Fibroblast of lung (primary cell): ENCODE measurements around the gene RNF227. TPM values are rescaled to one million over a fixed set of nuclear protein-coding genes. Genes with fewer than 3 reads are reported as not detected.

Experiments
- DNase-seq, 2 donors: peaks; one replicate each; pipeline versions ENCODE4 v3.0.0 to v3.0.0-alpha.2; 2010; ENCODE audit warnings: low read depth in 2 of 2
- H2AFZ ChIP-seq: 2 replicates; pipeline ENCODE4 v1.5.1; 2012; ENCODE audit warnings: low read length, control low read depth, inconsistent platforms
- H3K27ac ChIP-seq: 2 replicates; pipeline ENCODE4 v1.5.1; 2011; ENCODE audit warnings: low read length, control low read depth; ENCODE audit not compliant: insufficient read depth
- H3K27me3 ChIP-seq: 2 replicates; pipeline ENCODE4 v1.5.1; 2011; ENCODE audit warnings: mild to moderate bottlenecking, low read length; ENCODE audit not compliant: control insufficient read depth, insufficient read depth
- H3K36me3 ChIP-seq: 2 replicates; pipeline ENCODE4 v1.5.1; 2011; ENCODE audit warnings: low read length; ENCODE audit not compliant: control insufficient read depth, insufficient read depth
- H3K4me1 ChIP-seq: 2 replicates; pipeline ENCODE4 v1.5.1; 2011; ENCODE audit warnings: low read length; ENCODE audit not compliant: control insufficient read depth, insufficient read depth; ENCODE audit errors: extremely low read depth
- H3K4me2 ChIP-seq: 2 replicates; pipeline ENCODE4 v1.5.1; 2011; ENCODE audit warnings: low read length, control low read depth; ENCODE audit not compliant: insufficient read depth; ENCODE audit errors: extremely low read depth
- H3K4me3 ChIP-seq, 4 experiments: fragments of 200-600 bp in 1 of 4; sonication (generic) in 1 of 4; replicated peaks in 1 of 4; 2 replicates each; pipeline ENCODE4 v1.5.1; 2011 to 2016; ENCODE audit warnings: low read length in 4 of 4, low read depth in 3 of 4, mild to moderate bottlenecking in 3 of 4, control low read depth in 2 of 4, inconsistent platforms in 1 of 4, mixed read lengths in 1 of 4; ENCODE audit not compliant: insufficient read depth in 1 of 4; ENCODE audit errors: control extremely low read depth in 1 of 4
- H3K79me2 ChIP-seq: 2 replicates; pipeline ENCODE4 v1.5.1; 2012; ENCODE audit warnings: mild to moderate bottlenecking, low read length, inconsistent platforms; ENCODE audit not compliant: control insufficient read depth, insufficient read depth
- H3K9ac ChIP-seq: 2 replicates; pipeline ENCODE4 v1.5.1; 2011; ENCODE audit warnings: mild to moderate bottlenecking, low read length, control low read depth; ENCODE audit not compliant: insufficient read depth
- H3K9me3 ChIP-seq: 2 replicates; pipeline ENCODE4 v1.5.1; 2012; ENCODE audit warnings: low read depth, low read length; ENCODE audit not compliant: control insufficient read depth, insufficient read depth
- H4K20me1 ChIP-seq: 2 replicates; pipeline ENCODE4 v1.5.1; 2011; ENCODE audit warnings: low read length; ENCODE audit not compliant: control insufficient read depth, insufficient read depth; ENCODE audit errors: extremely low read depth
- CTCF ChIP-seq, 2 donors: IDR thresholded peaks in 1 of 2; conservative IDR thresholded peaks in 1 of 2; 1 replicate in 1 of 2; 2 replicates in 1 of 2; pipeline ENCODE4 v1.5.1; 2011 to 2012; ENCODE audit warnings: low read length in 2 of 2, control low read depth in 1 of 2, inconsistent platforms in 1 of 2, low read depth in 1 of 2, mild to moderate bottlenecking in 1 of 2
- EZH2 ChIP-seq: IDR thresholded peaks from 2 replicates; pipeline ENCODE4 v1.5.1; 2012; ENCODE audit warnings: low read length, control low read depth, mild to moderate bottlenecking; ENCODE audit errors: missing control alignments
- polyA plus RNA-seq, 2 donors: library from polyadenylated mRNA; depleted of rRNA in 1 of 2; stranded (reverse) in 1 of 2; unstranded in 1 of 2; fragments of >200 nt; gene quantifications; 2 replicates each; pipeline ENCODE4 v1.2.1, GENCODE V29; 2011 to 2012; ENCODE audit warnings: missing spikeins in 1 of 2
- total RNA-seq: library from RNA; depleted of rRNA; stranded (reverse); fragments of >200 nt; gene quantifications from 2 replicates; pipeline ENCODE4 v1.2.1, GENCODE V29; 2014

RNF227 gene
- total and polyA plus RNA-seq, 2 donors (not counting 1 experiment from before 2014, with no cell fraction given): 1.8 to 2.8 TPM

DNA sequence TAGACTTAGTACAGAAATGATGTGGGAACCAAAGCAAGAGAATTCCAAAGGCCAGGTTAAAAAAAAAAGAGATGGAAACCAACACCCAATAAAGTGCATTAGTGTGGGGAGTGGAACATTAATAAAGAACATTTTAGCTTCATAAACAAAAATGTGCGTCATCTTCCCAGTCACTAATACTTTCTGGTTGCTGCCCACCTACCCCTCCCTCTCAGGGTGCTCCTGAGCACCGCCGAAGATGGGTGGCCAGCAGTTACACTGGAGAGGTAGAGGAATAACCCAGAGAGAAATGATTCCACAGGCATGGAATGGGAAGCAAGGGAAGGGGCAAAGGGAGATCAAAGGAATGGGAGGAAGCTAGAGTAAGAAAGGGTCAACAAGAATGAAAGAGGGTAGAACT is 33.5 kb downstream of the RNF227 start:
- no peak overlapping the region for H2AFZ ChIP-seq
- H3K79me2 ChIP-seq: peaks cover 7% of the 10 kb centered on the region
- no peak overlapping the region for H3K27ac ChIP-seq

DNA sequence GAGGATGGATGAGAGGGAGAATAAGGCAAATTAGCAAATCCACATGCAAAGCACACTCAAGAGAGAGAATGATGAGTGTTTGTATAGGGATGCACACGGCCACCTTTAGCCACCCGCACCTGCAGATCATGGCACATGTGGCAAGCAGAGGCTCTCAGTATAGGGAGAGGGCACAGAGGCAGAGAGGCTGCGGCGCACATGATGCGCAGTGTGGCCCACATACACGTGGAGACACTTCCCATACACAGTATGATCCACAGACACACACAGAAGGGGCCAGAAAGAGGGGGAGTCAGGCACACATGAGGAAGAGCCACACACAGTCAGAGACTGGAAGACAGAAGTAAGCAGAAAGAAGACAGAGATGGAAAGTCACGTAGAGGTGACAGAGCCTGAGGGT is 34.0 kb downstream of the RNF227 start:
- peaks cover 2% of the 10 kb centered on the region for H3K36me3 ChIP-seq
- H3K9ac ChIP-seq: no peak overlapping the region
- no peak for TF ChIP-seq CTCF (conservative IDR thresholded peaks at IDR 0.05 in 1 of 2, IDR thresholded peaks at IDR 0.05 in 1 of 2; ENCODE audit: low read depth in 1 of 2, low read length in 2 of 2)
- TF ChIP-seq EZH2: no peak
- no peak overlapping the region for H3K4me3 ChIP-seq
- no peaks in the 10 kb centered on the region for H4K20me1 ChIP-seq
- DNase-seq: no peak
- H3K4me1 ChIP-seq: no peaks in the 10 kb centered on the region
- H3K79me2 ChIP-seq: peaks cover 7% of the 10 kb centered on the region
- no peaks in the 10 kb centered on the region for H3K27me3 ChIP-seq
- no peaks in the 10 kb centered on the region for H3K9me3 ChIP-seq
- H2AFZ ChIP-seq: no peak overlapping the region
- H3K4me2 ChIP-seq: no peak overlapping the region
- no peak overlapping the region for H3K27ac ChIP-seq

More for the DNA sequence above, 33.5 kb downstream of the RNF227 start:
- TF ChIP-seq CTCF (conservative IDR thresholded peaks at IDR 0.05 in 1 of 2, IDR thresholded peaks at IDR 0.05 in 1 of 2; ENCODE audit: low read depth in 1 of 2, low read length in 2 of 2) (no peak), EZH2 (no peak)
- Histone ChIP-seq H3K4me2 (peak overlapping the region; percentile 63), H3K27me3 (no peaks in the 10 kb centered on the region), H3K9me3 (no peaks in the 10 kb centered on the region), H4K20me1 (no peaks in the 10 kb centered on the region), H3K4me1 (no peaks in the 10 kb centered on the region), H3K36me3 (peaks cover 2% of the 10 kb centered on the region), H3K9ac (no peak overlapping the region), H3K4me3 (peak overlapping the region in 2 of 4 experiments; percentile 20 to 72)
- peak in 1 of 2 donors; percentile 9 for DNase-seq

DNA sequence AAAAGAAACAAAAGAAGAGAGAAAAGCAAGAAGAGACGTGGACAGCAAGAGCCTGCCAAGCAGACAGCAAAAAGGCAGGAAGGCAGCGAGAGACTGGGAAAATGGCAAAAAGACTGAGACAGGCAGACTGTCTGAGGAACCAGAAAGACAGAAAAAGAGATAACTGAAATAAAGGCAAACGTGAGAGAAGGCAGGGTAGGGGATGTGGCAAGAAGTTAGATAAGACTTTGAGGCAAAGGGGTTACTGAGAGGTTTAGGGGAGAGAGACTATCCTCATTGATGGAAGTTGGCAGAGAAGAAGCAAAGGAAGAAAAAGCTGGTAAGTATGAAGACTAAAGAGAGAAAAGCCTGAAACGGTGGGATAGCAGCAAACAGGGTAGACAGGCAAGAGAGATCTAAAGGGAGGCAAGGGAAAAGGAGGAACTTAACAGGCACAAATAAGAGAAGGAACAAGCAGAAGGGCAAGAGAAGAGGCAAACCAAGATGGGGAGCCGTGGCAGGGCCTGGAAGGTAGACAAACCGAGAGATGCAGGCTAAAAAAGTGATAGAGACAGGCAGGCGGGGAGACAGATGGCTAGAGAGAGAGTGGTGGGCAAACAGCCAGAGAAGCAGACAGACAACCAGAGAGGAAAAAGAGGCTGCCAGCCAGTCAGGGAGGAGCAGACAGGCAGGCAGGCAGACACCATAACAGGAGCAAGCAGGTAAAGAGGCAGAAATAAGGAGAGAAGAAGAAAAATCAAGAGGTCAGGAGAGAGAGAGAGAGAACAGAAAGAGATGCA is 34.6 kb downstream of the RNF227 start:
- no peaks in the 10 kb centered on the region for H4K20me1 ChIP-seq
- H3K4me1 ChIP-seq: no peaks in the 10 kb centered on the region
- no peaks in the 10 kb centered on the region for H3K9me3 ChIP-seq
- peaks cover 7% of the 10 kb centered on the region for H3K79me2 ChIP-seq
- no peak overlapping the region for H2AFZ ChIP-seq
- peak in 1 of 2 donors; percentile 6 for DNase-seq
- H3K4me3 ChIP-seq: no peak overlapping the region
- peaks cover 2% of the 10 kb centered on the region for H3K36me3 ChIP-seq
- no peaks in the 10 kb centered on the region for H3K27me3 ChIP-seq
- no peak overlapping the region for H3K27ac ChIP-seq
- H3K4me2 ChIP-seq: no peak overlapping the region
- H3K9ac ChIP-seq: no peak overlapping the region
- TF ChIP-seq EZH2: no peak
- no peak for TF ChIP-seq CTCF (conservative IDR thresholded peaks at IDR 0.05 in 1 of 2, IDR thresholded peaks at IDR 0.05 in 1 of 2; ENCODE audit: low read depth in 1 of 2, low read length in 2 of 2)
